RWPE2 (cell line): ENCODE measurements around the gene CDH4.

ENCODE experiments used
- ATAC-seq: fragments of 200-7000 bp; cut with Tn5 transposase; 3 replicates; pipeline ENCODE4 v1.9.1; 2021; ENCODE audit warnings: low read depth
- DNase-seq: peaks from one replicate; pipeline ENCODE4 v3.0.0-alpha.2; 2020; ENCODE audit warnings: low spot score
- H3K27ac ChIP-seq: fragments of 450-650 bp; 2 replicates; pipeline ENCODE4 v1.5.1; 2017; ENCODE audit warnings: mild to moderate bottlenecking; ENCODE audit not compliant: poor library complexity, severe bottlenecking
- H3K27me3 ChIP-seq: fragments of 250-450 bp; sonication (Bioruptor Pico); 2 replicates; pipeline ENCODE4 v1.5.1; 2021; ENCODE audit warnings: mild to moderate bottlenecking, moderate library complexity; ENCODE audit not compliant: insufficient read depth, poor library complexity, severe bottlenecking
- H3K36me3 ChIP-seq: fragments of 250-450 bp; sonication (Bioruptor Pico); 2 replicates; pipeline ENCODE4 v1.5.1; 2020; ENCODE audit warnings: low read depth, mild to moderate bottlenecking, moderate library complexity
- H3K4me1 ChIP-seq: fragments of 250-450 bp; sonication (Bioruptor Pico); 2 replicates; pipeline ENCODE4 v1.5.1; 2021; ENCODE audit warnings: mild to moderate bottlenecking, moderate library complexity; ENCODE audit not compliant: insufficient read depth, poor library complexity, severe bottlenecking
- H3K4me3 ChIP-seq: fragments of 250-450 bp; sonication (Bioruptor Pico); 2 replicates; pipeline ENCODE4 v1.5.1; 2021; ENCODE audit warnings: mild to moderate bottlenecking, moderate library complexity; ENCODE audit not compliant: severe bottlenecking
- H3K9me3 ChIP-seq: fragments of 250-450 bp; sonication (Bioruptor Pico); 2 replicates; pipeline ENCODE4 v1.5.1; 2021; ENCODE audit warnings: mild to moderate bottlenecking, moderate library complexity; ENCODE audit not compliant: severe bottlenecking
- TF ChIP-seq, protein P1 (sequence below): fragments of 450-650 bp; IDR thresholded peaks from one replicate; pipeline ENCODE4 v1.5.1; 2017; ENCODE audit warnings: mild to moderate bottlenecking, moderate library complexity; ENCODE audit not compliant: poor library complexity, severe bottlenecking

Gene CDH4

DNA sequence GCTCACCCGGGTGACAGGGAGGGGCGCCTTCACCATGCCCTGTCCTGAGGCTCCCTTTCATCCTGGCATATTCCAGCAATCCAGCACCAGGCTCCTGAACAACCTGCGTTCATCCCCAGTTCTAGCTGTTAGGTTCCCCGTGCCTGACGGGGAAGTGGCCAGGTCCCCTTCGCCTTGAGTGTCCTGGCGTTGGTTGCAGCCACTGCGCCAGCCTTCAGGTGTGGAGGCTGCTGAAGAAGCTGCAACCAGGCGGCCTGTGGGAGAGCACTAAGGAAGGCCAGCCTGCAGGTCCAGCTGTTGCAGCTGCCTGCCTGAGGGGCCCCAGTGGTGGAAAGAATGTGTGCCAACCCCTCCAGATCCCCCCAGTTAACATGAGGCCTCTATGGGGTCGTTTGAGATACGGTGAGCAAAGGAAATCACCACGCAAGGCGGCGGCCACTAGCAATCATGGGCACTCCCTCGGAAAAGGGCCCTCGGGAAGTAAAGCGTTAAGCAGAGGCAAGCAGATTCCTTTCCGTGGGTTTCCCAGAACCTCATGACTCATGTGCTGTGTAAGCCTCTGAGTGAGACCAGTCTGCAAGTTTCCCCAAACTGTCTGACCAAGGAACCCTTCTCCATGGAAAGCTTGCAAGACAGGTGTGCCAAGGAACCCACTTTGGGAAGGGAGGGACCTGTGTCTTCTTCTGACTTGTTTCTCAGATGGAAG lies 492.8 kb downstream of the CDH4 start:
- Histone ChIP-seq H3K4me1 (no peaks in the 10 kb centered on the region), H3K9me3 (no peaks in the 10 kb centered on the region), H3K36me3 (peaks cover 6% of the 10 kb centered on the region; the same call in 1 of the 2 replicates), H3K4me3 (no peak overlapping the region), H3K27me3 (no peaks in the 10 kb centered on the region), H3K27ac (no peak overlapping the region)
- peak; percentile 12; the same call in 2 of the 3 replicates for ATAC-seq
- TF ChIP-seq, protein P1, sequence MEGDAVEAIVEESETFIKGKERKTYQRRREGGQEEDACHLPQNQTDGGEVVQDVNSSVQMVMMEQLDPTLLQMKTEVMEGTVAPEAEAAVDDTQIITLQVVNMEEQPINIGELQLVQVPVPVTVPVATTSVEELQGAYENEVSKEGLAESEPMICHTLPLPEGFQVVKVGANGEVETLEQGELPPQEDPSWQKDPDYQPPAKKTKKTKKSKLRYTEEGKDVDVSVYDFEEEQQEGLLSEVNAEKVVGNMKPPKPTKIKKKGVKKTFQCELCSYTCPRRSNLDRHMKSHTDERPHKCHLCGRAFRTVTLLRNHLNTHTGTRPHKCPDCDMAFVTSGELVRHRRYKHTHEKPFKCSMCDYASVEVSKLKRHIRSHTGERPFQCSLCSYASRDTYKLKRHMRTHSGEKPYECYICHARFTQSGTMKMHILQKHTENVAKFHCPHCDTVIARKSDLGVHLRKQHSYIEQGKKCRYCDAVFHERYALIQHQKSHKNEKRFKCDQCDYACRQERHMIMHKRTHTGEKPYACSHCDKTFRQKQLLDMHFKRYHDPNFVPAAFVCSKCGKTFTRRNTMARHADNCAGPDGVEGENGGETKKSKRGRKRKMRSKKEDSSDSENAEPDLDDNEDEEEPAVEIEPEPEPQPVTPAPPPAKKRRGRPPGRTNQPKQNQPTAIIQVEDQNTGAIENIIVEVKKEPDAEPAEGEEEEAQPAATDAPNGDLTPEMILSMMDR = no peak
- peak; percentile 74 for DNase-seq

- TF ChIP-seq, protein P1 = no peak
- DNase-seq = peak; percentile 64
- no peak overlapping the region for H3K27ac ChIP-seq
- no peaks in the 10 kb centered on the region for H3K9me3 ChIP-seq
- no peak for ATAC-seq
- H3K36me3 ChIP-seq = peaks cover 6% of the 10 kb centered on the region; the same call in 1 of the 2 replicates
- H3K27me3 ChIP-seq = no peaks in the 10 kb centered on the region
- H3K4me1 ChIP-seq = no peaks in the 10 kb centered on the region
- no peak overlapping the region for H3K4me3 ChIP-seq
Measured at GRCh38 chr20:61745397-61746146, 493.5 kb downstream of the CDH4 start.

- TF ChIP-seq, protein P1 = no peak
- peaks cover 6% of the 10 kb centered on the region; the same call in 1 of the 2 replicates for H3K36me3 ChIP-seq
- H3K27ac ChIP-seq = no peak overlapping the region
- ATAC-seq (no peak), DNase-seq (peak; percentile 78)
- H3K4me1 ChIP-seq = no peaks in the 10 kb centered on the region
- H3K9me3 ChIP-seq = no peaks in the 10 kb centered on the region
- H3K4me3 ChIP-seq = no peak overlapping the region
- no peaks in the 10 kb centered on the region for H3K27me3 ChIP-seq
Measured at GRCh38 chr20:61746147-61746646, 494.1 kb downstream of the CDH4 start.

- Histone ChIP-seq H3K27me3 (no peaks in the 10 kb centered on the region), H3K4me3 (no peak overlapping the region), H3K36me3 (peaks cover 6% of the 10 kb centered on the region; the same call in 1 of the 2 replicates), H3K9me3 (no peaks in the 10 kb centered on the region), H3K27ac (no peak overlapping the region), H3K4me1 (no peaks in the 10 kb centered on the region)
- DNase-seq (peak; percentile 83), ATAC-seq (no peak)
- TF ChIP-seq, protein P1 = no peak
Measured at GRCh38 chr20:61746781-61747180, 494.7 kb downstream of the CDH4 start.
